Measurements from ENCODE around the gene CTSW.

CTSW gene

DNA sequence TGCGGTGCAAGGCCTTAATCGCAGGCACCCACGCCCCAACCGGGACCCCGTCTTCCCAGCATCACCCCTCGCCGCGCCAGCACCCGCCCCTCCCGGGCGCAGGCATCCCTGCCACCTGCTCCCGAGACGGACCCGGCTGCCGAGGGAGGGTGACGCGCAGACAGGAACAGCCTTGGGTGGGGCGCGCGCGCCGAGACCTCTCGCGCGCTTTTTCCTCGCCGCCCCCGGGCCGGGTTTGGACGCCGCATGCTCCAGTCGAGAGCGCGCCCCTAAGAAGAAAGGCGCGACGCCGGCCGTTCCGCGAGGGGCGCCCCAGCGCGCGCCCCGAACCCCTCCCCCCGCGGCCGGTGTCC, 22.2 kb upstream of the CTSW start:
- Histone ChIP-seq H3K27ac (peak overlapping the region; percentile 92 to 100), H3K4me3 (peak overlapping the region; percentile 98)
- TF ChIP-seq, protein P1, sequence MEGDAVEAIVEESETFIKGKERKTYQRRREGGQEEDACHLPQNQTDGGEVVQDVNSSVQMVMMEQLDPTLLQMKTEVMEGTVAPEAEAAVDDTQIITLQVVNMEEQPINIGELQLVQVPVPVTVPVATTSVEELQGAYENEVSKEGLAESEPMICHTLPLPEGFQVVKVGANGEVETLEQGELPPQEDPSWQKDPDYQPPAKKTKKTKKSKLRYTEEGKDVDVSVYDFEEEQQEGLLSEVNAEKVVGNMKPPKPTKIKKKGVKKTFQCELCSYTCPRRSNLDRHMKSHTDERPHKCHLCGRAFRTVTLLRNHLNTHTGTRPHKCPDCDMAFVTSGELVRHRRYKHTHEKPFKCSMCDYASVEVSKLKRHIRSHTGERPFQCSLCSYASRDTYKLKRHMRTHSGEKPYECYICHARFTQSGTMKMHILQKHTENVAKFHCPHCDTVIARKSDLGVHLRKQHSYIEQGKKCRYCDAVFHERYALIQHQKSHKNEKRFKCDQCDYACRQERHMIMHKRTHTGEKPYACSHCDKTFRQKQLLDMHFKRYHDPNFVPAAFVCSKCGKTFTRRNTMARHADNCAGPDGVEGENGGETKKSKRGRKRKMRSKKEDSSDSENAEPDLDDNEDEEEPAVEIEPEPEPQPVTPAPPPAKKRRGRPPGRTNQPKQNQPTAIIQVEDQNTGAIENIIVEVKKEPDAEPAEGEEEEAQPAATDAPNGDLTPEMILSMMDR (IDR thresholded peaks at IDR 0.05): no peak
- peak; percentile 80 for DNase-seq (ENCODE audit: low spot score)

DNA sequence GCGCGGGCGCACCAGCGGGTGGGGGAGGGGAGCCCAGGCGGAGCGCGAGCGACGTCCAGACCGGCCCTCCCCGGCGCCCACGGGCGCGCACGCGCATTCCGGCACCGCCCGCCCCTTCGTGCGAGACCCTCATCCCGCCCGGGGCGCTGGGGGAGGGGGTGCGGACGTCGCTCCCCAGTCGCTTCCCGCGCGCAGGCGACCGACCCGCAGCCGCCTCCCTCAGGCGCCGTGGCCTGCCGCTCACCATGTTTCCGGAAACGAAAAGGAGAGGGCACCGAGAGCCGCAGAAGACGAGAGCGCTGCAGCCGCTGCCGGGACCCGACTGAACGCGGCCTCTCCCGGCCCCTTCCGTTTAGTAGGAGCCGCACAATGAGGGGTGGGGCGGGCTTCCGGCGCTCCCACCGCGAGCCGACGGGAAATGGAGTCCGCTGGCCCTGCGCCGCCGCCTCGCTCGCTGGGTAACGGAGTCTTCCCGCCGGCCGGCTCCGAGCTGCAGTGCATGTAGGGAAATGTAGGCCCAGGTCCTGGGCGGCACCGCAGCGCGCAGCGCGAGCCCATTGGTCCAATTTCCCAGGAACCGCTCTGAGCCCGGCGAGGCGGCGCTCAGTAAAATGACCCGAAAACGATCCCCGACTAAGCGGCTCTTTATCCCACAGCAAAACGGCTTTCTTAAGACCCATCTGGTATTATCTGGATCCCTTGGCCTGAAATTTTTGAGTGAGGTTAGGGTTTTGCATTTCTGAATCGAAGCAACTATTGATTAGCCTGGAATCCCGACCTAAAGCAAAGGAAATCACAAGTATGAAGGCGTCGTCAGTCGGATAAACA, 21.6 kb upstream of the CTSW start, which contains the start of gene CFL1:
Gene CFL1 (minus strand): TSS at position 328 of the 828 bp plus-strand sequence. CDS start 81 bp downstream, at position 247.
- TF ChIP-seq, protein P1 (IDR thresholded peaks at IDR 0.05): no peak
- H3K27ac ChIP-seq: peak within 1 kb of the TSS; percentile 92 to 100
- H3K4me3 ChIP-seq: peak within 1 kb of the TSS; percentile 98
- peak; percentile 100 for DNase-seq (ENCODE audit: low spot score)

DNA sequence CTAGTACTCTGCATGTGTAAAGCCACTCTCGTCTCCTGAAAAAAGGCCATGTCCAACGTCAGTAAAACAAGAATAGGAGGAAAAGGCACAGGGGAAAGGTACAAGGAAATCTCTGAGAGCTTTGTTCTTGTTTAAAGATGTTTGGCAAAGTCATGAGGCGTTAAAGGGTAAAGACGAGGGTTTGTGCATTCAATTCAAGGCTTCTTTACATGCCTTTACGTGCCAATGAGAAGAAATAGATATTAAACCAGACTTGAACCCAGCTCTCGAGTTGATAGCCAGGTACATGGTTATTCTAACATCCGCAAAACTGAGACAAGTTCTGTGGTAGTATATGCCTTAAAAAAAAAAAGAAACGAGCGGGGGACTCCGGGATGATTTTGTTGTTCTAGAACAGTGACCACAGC, 21.0 kb upstream of the CTSW start:
- Histone ChIP-seq H3K27ac (peak overlapping the region; percentile 92 to 100), H3K4me3 (peak overlapping the region; percentile 98)
- no peak for DNase-seq (ENCODE audit: low spot score)
- TF ChIP-seq, protein P1 (IDR thresholded peaks at IDR 0.05): no peak

DNA sequence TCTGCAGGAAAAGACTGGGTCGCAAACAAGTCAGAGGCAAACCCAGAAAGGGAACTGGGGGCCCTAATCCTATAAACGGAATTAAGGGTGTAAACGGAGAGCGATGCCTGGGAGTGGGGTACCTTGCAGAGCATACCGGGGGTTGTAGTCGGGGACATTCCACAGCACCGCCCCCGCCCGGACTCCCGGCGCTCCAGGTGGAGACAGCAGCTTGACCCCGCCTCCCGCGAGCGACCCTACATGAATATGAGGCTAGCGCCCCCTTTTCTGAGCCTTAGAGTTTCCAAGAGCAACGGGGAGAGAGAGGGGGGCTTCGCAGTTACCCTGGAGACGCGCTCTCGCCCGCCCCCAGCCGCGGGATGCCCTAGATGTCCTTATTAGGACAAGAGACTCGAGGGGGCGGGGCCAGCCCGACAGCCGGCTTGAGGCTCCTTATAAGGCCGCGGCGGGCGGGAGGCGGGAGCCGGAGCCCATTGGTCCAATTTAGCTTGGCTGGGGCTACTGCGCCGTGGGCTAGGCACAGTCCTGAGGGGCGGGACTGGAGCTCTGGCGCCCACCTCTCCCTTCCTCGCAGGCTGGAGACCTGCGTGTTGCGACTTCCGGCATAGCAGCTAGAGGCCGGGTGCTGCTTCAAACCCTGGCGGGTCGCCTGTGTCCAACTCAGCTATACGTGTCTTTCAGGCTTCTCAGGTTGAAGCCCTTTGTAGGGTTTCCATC, 20.4 kb upstream of the CTSW start:
- Histone ChIP-seq H3K27ac (peak overlapping the region; percentile 92 to 100), H3K4me3 (peak overlapping the region; percentile 98)
- DNase-seq (ENCODE audit: low spot score): peak; percentile 100
- TF ChIP-seq, protein P1 (IDR thresholded peaks at IDR 0.05): no peak

DNA sequence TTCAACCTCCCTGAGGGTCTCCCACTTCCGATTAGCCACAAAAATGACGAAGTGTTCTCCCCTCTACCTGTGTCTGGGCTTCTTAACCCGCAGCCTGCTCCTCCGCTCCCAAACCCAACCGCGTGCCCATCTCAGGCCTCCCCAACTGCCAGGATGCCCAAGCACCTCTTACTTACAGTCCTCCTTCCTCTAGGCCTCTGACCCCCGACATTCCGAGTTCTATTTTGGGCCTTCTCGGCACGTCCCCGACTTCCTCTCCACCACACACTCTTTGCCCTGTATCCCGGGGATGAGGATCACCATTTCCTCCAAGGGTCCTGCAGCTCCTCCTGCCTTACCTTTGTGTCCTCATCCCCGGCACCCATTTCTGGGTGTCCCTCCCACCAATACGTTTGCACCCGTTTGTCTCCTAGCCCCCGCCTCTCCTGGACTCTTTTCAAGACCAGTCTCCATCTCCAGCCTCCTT, 19.8 kb upstream of the CTSW start:
- TF ChIP-seq, protein P1 (IDR thresholded peaks at IDR 0.05): no peak
- H3K27ac ChIP-seq: peak overlapping the region; percentile 92 to 100
- DNase-seq (ENCODE audit: low spot score): no peak
- peak overlapping the region; percentile 98 for H3K4me3 ChIP-seq

DNA sequence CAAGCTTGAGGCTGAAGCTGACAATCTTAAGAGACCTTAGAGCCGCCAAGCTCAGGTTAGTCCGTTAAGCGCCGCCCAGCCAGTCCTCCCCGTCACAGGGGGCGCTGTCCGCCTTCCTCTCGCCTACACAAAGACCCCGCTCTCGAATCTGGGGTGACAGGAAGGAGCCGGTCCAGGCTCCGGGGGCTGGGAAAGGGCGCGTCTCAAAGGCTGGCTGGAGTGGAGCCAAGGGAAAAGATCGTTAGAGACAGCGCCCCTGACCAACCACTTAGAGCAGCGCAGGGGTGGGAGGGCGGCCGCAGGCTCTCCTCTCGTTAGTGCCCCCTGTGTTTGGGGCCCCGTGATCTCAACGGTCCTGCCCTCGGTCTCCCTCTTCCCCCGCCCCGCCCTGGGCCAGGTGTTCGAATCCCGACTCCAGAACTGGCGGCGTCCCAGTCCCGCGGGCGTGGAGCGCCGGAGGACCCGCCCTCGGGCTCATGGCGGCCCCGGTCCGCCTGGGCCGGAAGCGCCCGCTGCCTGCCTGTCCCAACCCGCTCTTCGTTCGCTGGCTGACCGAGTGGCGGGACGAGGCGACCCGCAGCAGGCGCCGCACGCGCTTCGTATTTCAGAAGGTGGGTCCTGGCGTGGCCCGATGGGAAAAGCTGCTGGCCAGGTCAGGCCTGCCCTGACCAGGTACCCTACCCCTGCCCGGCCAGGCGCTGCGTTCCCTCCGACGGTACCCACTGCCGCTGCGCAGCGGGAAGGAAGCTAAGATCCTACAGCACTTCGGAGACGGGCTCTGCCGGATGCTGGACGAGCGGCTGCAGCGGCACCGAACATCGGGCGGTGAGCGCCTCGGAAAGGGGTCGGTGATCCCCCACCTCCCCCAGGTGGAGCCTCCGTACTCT, 19.1 kb upstream of the CTSW start, which contains the start of gene MUS81:
Gene MUS81 (plus strand): TSS at position 156 of the 887 bp plus-strand sequence. CDS start 321 bp downstream, at position 477.
- Histone ChIP-seq H3K27ac (peak within 1 kb of the TSS; percentile 92 to 100), H3K4me3 (peak within 1 kb of the TSS; percentile 98)
- TF ChIP-seq, protein P1 (IDR thresholded peaks at IDR 0.05): peak; percentile 46
- DNase-seq (ENCODE audit: low spot score): peak; percentile 99

Data from coronary artery (tissue), 2 donors.